ENCODE measurements around the gene ZSWIM3. TPM values are rescaled to one million over a fixed set of nuclear protein-coding genes. Genes with fewer than 3 reads are reported as not detected.

ZSWIM3 gene
- total and polyA plus RNA-seq, 2 of the 13 experiments (the other 11 are each of a cell fraction or from before 2014, with no cell fraction given), result 5.2 to 5.8 TPM

GRCh38 chr20:45872626-45873025 is 15.2 kb downstream of the ZSWIM3 start:
- WGBS (ENCODE audit: low lambda C conversion rate), result 82% methylated on average over 4 of the region's 4 CpGs
- TF ChIP-seq ADNP (CRISPR knock-in tag; IDR thresholded peaks at IDR 0.05) (no peak), MXD3 (CRISPR knock-in tag; IDR thresholded peaks at IDR 0.05) (0 out of 2 replicates have a peak, but pooled peaks have one; percentile 28), ZEB1 (IDR thresholded peaks at IDR 0.05; ENCODE audit: insufficient replicate concordance, low read depth) (no peak), SNAPC2 (CRISPR knock-in tag; IDR thresholded peaks at IDR 0.05) (no peak), KLF9 (CRISPR knock-in tag; IDR thresholded peaks at IDR 0.05; ENCODE audit: low read depth) (no peak), ERF (CRISPR knock-in tag; IDR thresholded peaks at IDR 0.05) (0 out of 2 replicates have a peak, but pooled peaks have one; percentile 22), ZNF598 (CRISPR knock-in tag; IDR thresholded peaks at IDR 0.05; ENCODE audit: borderline replicate concordance) (no peak), ZFX (CRISPR knock-in tag; IDR thresholded peaks at IDR 0.05; ENCODE audit: low read depth) (no peak), SKIL (CRISPR knock-in tag; IDR thresholded peaks at IDR 0.05; ENCODE audit: borderline replicate concordance) (no peak), HIC2 (CRISPR knock-in tag; IDR thresholded peaks at IDR 0.05; ENCODE audit: low read depth) (no peak), KMT2A (CRISPR knock-in tag; IDR thresholded peaks at IDR 0.05) (0 out of 2 replicates have a peak, but pooled peaks have one; percentile 28), ETV6 (CRISPR knock-in tag; conservative IDR thresholded peaks at IDR 0.05) (no peak), ZBTB44 (CRISPR knock-in tag; IDR thresholded peaks at IDR 0.05) (no peak), TCF7L2 (IDR thresholded peaks at IDR 0.05; ENCODE audit: low read depth, low read length) (no peak), ZNF576 (CRISPR knock-in tag; IDR thresholded peaks at IDR 0.05) (no peak), ZNF704 (CRISPR knock-in tag; IDR thresholded peaks at IDR 0.05; ENCODE audit: borderline replicate concordance) (no peak), ARID2 (CRISPR knock-in tag; IDR thresholded peaks at IDR 0.05; ENCODE audit: borderline replicate concordance) (no peak), SOX5 (CRISPR knock-in tag; IDR thresholded peaks at IDR 0.05; ENCODE audit: borderline replicate concordance) (0 out of 2 replicates have a peak, but pooled peaks have one; percentile 18)

More at GRCh38 chr20:45872626-45873025, 15.2 kb downstream of the ZSWIM3 start:
- Histone ChIP-seq H4K20me1 (ENCODE audit: insufficient read depth, low read length) (no peaks in the 10 kb centered on the region), H2AFZ (ENCODE audit: low read length) (no peak overlapping the region), H3K27me3 (ENCODE audit: control insufficient read depth in 1 of 2, insufficient read depth in 2 of 2, low read length in 2 of 2) (no peaks in the 10 kb centered on the region), H3K4me3 (replicated peaks in 1 of 3; ENCODE audit: insufficient read depth in 1 of 3, low read depth in 2 of 3, low read length in 3 of 3) (no peak overlapping the region), H3K79me2 (ENCODE audit: insufficient read depth, low read length) (no peaks in the 10 kb centered on the region), H3K9me3 (ENCODE audit: low read length) (no peaks in the 10 kb centered on the region), H3K4me2 (ENCODE audit: low read depth, low read length) (no peak overlapping the region), H3K9ac (ENCODE audit: insufficient read depth, low read depth, low read length) (no peak overlapping the region), H3K36me3 (replicated peaks in 1 of 2; ENCODE audit: control insufficient read depth in 1 of 2, insufficient read depth in 2 of 2, low read length in 2 of 2) (peaks cover 2 to 8% of the 10 kb centered on the region in 2 experiments; a peak in 2 of 5 replicates), H3K4me1 (ENCODE audit: insufficient read depth, low read length) (peaks cover 31% of the 10 kb centered on the region), H3K27ac (ENCODE audit: extremely low read length, insufficient read depth, low read length) (no peak overlapping the region)
- intact Hi-C loops (cut with micrococcal nuclease; ENCODE audit: unreplicated experiment) (no loop called here), in situ Hi-C loops (cut with HindIII; ENCODE audit: extremely low pct_ligation_motif_present, low pct_unique_long_range_greater_than_20kb) (no loop called here)
- peak; percentile 45 for DNase-seq (ENCODE audit: low spot score)
- no TSS peak for BruUV-seq (replicated peaks)
- FAIRE-seq, result no peak
- POLR2A ChIA-PET, result interaction anchor here (1.0 to 2.7 kb wide), 5 partner anchors 8 to 18 kb away, joined by 3 to 14 read pairs (median 5); partner anchors contain the start of genes NEURL2 and ZSWIM1
- CTCF ChIA-PET (ENCODE audit: low intra/inter-chr PET ratio, low total read pairs), result no interaction called here
- peak; percentile 77 for ATAC-seq

All from HepG2 (cell line).